Right atrium auricular region (tissue), 2 donors: Measurements from ENCODE around the gene CSRP1. TPM values are rescaled to one million over a fixed set of nuclear protein-coding genes. Genes with fewer than 3 reads are reported as not detected.

Source experiments
- DNase-seq: peaks from one replicate; pipeline ENCODE4 v3.0.0-alpha.2; 2019; ENCODE audit warnings: low spot score
- H3K27ac ChIP-seq, 2 donors: fragments of 200-600 bp; sonication (generic); 1 replicate in 1 of 2; 2 replicates in 1 of 2; pipeline ENCODE4 v1.5.1; 2016 to 2019
- H3K27me3 ChIP-seq, 2 donors: fragments of 200-600 bp; sonication (generic); one replicate each; pipeline versions ENCODE4 v1.5.1 to v1.6.0; 2017 to 2019
- H3K36me3 ChIP-seq: fragments of 200-600 bp; sonication (generic); one replicate; pipeline ENCODE4 v1.5.1; 2016
- H3K4me1 ChIP-seq, 2 donors: fragments of 200-600 bp; sonication (generic); one replicate each; pipeline versions ENCODE4 v1.5.1 to v1.6.0; 2017 to 2019
- H3K4me3 ChIP-seq, 2 donors: fragments of 200-600 bp; sonication (generic); 1 replicate in 1 of 2; 2 replicates in 1 of 2; pipeline ENCODE4 v1.5.1; 2017 to 2019; ENCODE audit warnings: mild to moderate bottlenecking in 1 of 2, moderate library complexity in 1 of 2
- H3K9me3 ChIP-seq, 2 donors: fragments of 200-600 bp; sonication (generic); one replicate each; pipeline ENCODE4 v1.5.1; 2019
- CTCF ChIP-seq, 2 donors: fragments of 200-600 bp; sonication (generic); IDR thresholded peaks; one replicate each; pipeline ENCODE4 v1.5.1; 2019; ENCODE audit warnings: antibody characterized with exemption in 2 of 2
- total RNA-seq, 2 donors: library from RNA; depleted of rRNA; stranded (reverse); fragments of >200 nt; gene quantifications; one replicate each; pipeline ENCODE4 v1.1.0, GENCODE V29; 2016

CSRP1 gene
- total RNA-seq, 2 donors from 2014 or later = 138 to 719 TPM

- Histone ChIP-seq H3K27ac (peak overlapping the region in 1 of 2 donors; percentile 81), H3K27me3 (no peaks in the 10 kb centered on the region), H3K36me3 (peaks cover 7% of the 10 kb centered on the region), H3K9me3 (no peaks in the 10 kb centered on the region), H3K4me3 (no peak overlapping the region), H3K4me1 (peaks cover 0 to 55% of the 10 kb centered on the region in 2 donors)
- TF ChIP-seq CTCF (IDR thresholded peaks at IDR 0.05) = no peak
- no peak for DNase-seq
Measured at GRCh38 chr1:201459775-201460174, 47.1 kb downstream of the CSRP1 start.

- H3K27ac ChIP-seq = no peak overlapping the region
- H3K4me1 ChIP-seq = peaks cover 0 to 55% of the 10 kb centered on the region in 2 donors
- no peak for TF ChIP-seq CTCF (IDR thresholded peaks at IDR 0.05)
- DNase-seq = no peak
- H3K36me3 ChIP-seq = no peaks in the 10 kb centered on the region
- no peaks in the 10 kb centered on the region for H3K9me3 ChIP-seq
- H3K4me3 ChIP-seq = no peak overlapping the region
- no peaks in the 10 kb centered on the region for H3K27me3 ChIP-seq
Measured at GRCh38 chr1:201459052-201459451, 47.9 kb downstream of the CSRP1 start.

GRCh38 chr1:201457508-201457960 lies 49.4 kb downstream of the CSRP1 start:
- H3K27me3 ChIP-seq = no peaks in the 10 kb centered on the region
- TF ChIP-seq CTCF (IDR thresholded peaks at IDR 0.05) = no peak
- peak overlapping the region; percentile 51 to 74 for H3K27ac ChIP-seq
- peaks cover 0 to 48% of the 10 kb centered on the region in 2 donors for H3K4me1 ChIP-seq
- no peaks in the 10 kb centered on the region for H3K9me3 ChIP-seq
- no peak for DNase-seq
- no peaks in the 10 kb centered on the region for H3K36me3 ChIP-seq
- no peak overlapping the region for H3K4me3 ChIP-seq

GRCh38 chr1:201456499-201457309 lies 50.2 kb downstream of the CSRP1 start:
- no peak for TF ChIP-seq CTCF (IDR thresholded peaks at IDR 0.05)
- H3K36me3 ChIP-seq = no peaks in the 10 kb centered on the region
- H3K4me1 ChIP-seq = peaks cover 0 to 40% of the 10 kb centered on the region in 2 donors
- H3K9me3 ChIP-seq = no peaks in the 10 kb centered on the region
- peak; percentile 95 for DNase-seq
- H3K27me3 ChIP-seq = no peaks in the 10 kb centered on the region
- H3K27ac ChIP-seq = peak overlapping the region; percentile 51 to 74
- H3K4me3 ChIP-seq = no peak overlapping the region

- Histone ChIP-seq H3K27ac (no peak overlapping the region), H3K36me3 (no peaks in the 10 kb centered on the region), H3K4me3 (no peak overlapping the region), H3K27me3 (no peaks in the 10 kb centered on the region), H3K9me3 (no peaks in the 10 kb centered on the region), H3K4me1 (peaks cover 0 to 38% of the 10 kb centered on the region in 2 donors)
- no peak for DNase-seq
- TF ChIP-seq CTCF (IDR thresholded peaks at IDR 0.05) = no peak
Measured at GRCh38 chr1:201455098-201455497, 51.8 kb downstream of the CSRP1 start.
